GM12878 (cell line): ENCODE results near the gene MEN1. TPM values are rescaled to one million over a fixed set of nuclear protein-coding genes. Genes with fewer than 3 reads are reported as not detected.

Experiments
- ATF7 ChIP-seq: fragments of 450-650 bp; IDR thresholded peaks from 2 replicates; pipeline ENCODE4 v1.6.1; 2016; ENCODE audit warnings: low read depth, mild to moderate bottlenecking
- CBX5 ChIP-seq: sonication (generic); IDR thresholded peaks from 2 replicates; pipeline ENCODE4 v1.6.1; 2016; ENCODE audit warnings: low read depth, moderate library complexity, mild to moderate bottlenecking, inconsistent platforms
- CREM ChIP-seq: IDR thresholded peaks from 2 replicates; pipeline ENCODE4 v1.6.1; 2014; ENCODE audit warnings: antibody characterized with exemption, low read depth
- FOS ChIP-seq: IDR thresholded peaks from 3 replicates; pipeline ENCODE4 v1.6.1; 2011; ENCODE audit warnings: borderline replicate concordance; ENCODE audit not compliant: insufficient read length; ENCODE audit errors: extremely low read depth
- HDGF ChIP-seq: fragments of 450-650 bp; IDR thresholded peaks from 2 replicates; pipeline ENCODE4 v1.6.1; 2016; ENCODE audit warnings: antibody characterized with exemption
- HSF1 ChIP-seq: fragments of 150-350 bp; IDR thresholded peaks from 2 replicates; pipeline ENCODE4 v1.6.1; 2014; ENCODE audit warnings: mild to moderate bottlenecking, low read depth, low read length
- IKZF1 ChIP-seq: fragments of 450-650 bp; conservative IDR thresholded peaks from 2 replicates; pipeline ENCODE4 v1.6.1; 2017; ENCODE audit warnings: antibody characterized with exemption, mild to moderate bottlenecking
- MAX ChIP-seq: IDR thresholded peaks from 2 replicates; pipeline ENCODE4 v1.6.1; 2012; ENCODE audit warnings: low read depth, low read length, improper control_type of control experiment
- MLLT1 ChIP-seq: fragments of 450-650 bp; IDR thresholded peaks from 2 replicates; pipeline ENCODE4 v1.6.1; 2016; ENCODE audit warnings: mild to moderate bottlenecking
- NR2C2 ChIP-seq: IDR thresholded peaks from 2 replicates; pipeline ENCODE4 v1.6.1; 2011; ENCODE audit warnings: borderline replicate concordance, low read depth; ENCODE audit not compliant: control insufficient read depth, insufficient read length
- PAX5 ChIP-seq: IDR thresholded peaks from 2 replicates; pipeline ENCODE4 v1.6.1; 2011; ENCODE audit warnings: low read depth, low read length, borderline replicate concordance
- PML ChIP-seq: IDR thresholded peaks from 2 replicates; pipeline ENCODE4 v1.6.1; 2012; ENCODE audit warnings: low read length, inconsistent platforms
- RAD21 ChIP-seq: IDR thresholded peaks from 2 replicates; pipeline ENCODE4 v1.6.1; 2011; ENCODE audit warnings: mild to moderate bottlenecking, low read depth, low read length, moderate library complexity; ENCODE audit not compliant: insufficient read depth
- RELB ChIP-seq: fragments of 450-650 bp; IDR thresholded peaks from 2 replicates; pipeline ENCODE4 v1.6.1; 2017; ENCODE audit warnings: low read depth, mild to moderate bottlenecking, moderate library complexity
- SIX5 ChIP-seq: IDR thresholded peaks from 2 replicates; pipeline ENCODE4 v1.6.1; 2011; ENCODE audit warnings: mild to moderate bottlenecking, low read depth, low read length, moderate library complexity; ENCODE audit not compliant: severe bottlenecking
- SMAD1 ChIP-seq: fragments of 450-650 bp; IDR thresholded peaks from 2 replicates; pipeline ENCODE4 v1.6.1; 2018; ENCODE audit warnings: mild to moderate bottlenecking, low read depth; ENCODE audit not compliant: partially characterized antibody
- SMARCA5 ChIP-seq: fragments of 450-650 bp; IDR thresholded peaks from 2 replicates; pipeline ENCODE4 v1.6.1; 2017; ENCODE audit warnings: mild to moderate bottlenecking
- SP1 ChIP-seq: IDR thresholded peaks from one replicate; pipeline ENCODE4 v1.6.1; 2011; ENCODE audit warnings: low read depth, low read length
- TCF12 ChIP-seq: IDR thresholded peaks from 2 replicates; pipeline ENCODE4 v1.6.1; 2011; ENCODE audit warnings: low read depth, mild to moderate bottlenecking, low read length
- ZNF207 ChIP-seq: fragments of 450-650 bp; IDR thresholded peaks from 2 replicates; pipeline ENCODE4 v1.6.1; 2014; ENCODE audit warnings: antibody characterized with exemption, mild to moderate bottlenecking, borderline replicate concordance
- ZNF217 ChIP-seq: fragments of 450-650 bp; IDR thresholded peaks from 2 replicates; pipeline ENCODE4 v1.6.1; 2017; ENCODE audit warnings: antibody characterized with exemption, mild to moderate bottlenecking
- ZSCAN29 ChIP-seq: fragments of 450-650 bp; IDR thresholded peaks from 2 replicates; pipeline ENCODE4 v1.6.1; 2017; ENCODE audit warnings: mild to moderate bottlenecking, moderate library complexity
- polyA plus RNA-seq, 11 experiments: library from polyadenylated mRNA; depleted of rRNA in 4 of 11; unstranded in 6 of 11; stranded (reverse) in 5 of 11; fragments of >200 nt; fragmentation: Nextera tagmentation in 4 of 11; fragmentation: Illumina TruSeq in 1 of 11; extraction: Ambion mirVana in 4 of 11; extraction: Trizol in 1 of 11; gene quantifications; 1 replicate in 1 of 11; 2 replicates in 10 of 11; pipeline versions ENCODE4 v1.2.1 to v1.2.3, GENCODE V29; 2011 to 2016; ENCODE audit warnings: inconsistent platforms in 2 of 11, missing spikeins in 2 of 11, low read depth in 1 of 11
- total RNA-seq, 4 experiments: library from RNA; depleted of rRNA in 3 of 4; stranded (reverse); fragments of >200 nt in 3 of 4; fragmentation: Illumina TruSeq in 1 of 4; extraction: Trizol in 1 of 4; gene quantifications; 2 replicates each; pipeline versions ENCODE4 v1.2.1 to v1.2.3, GENCODE V29; 2013 to 2021
- TF ChIP-seq, protein P1 (sequence below): fragments of 450-650 bp; IDR thresholded peaks from 2 replicates; pipeline ENCODE4 v1.6.1; 2017; ENCODE audit warnings: mild to moderate bottlenecking

The MEN1 gene
- total and polyA plus RNA-seq, 10 of the 15 experiments (the other 5 are each of a cell fraction or from before 2014, with no cell fraction given), result 2.5 to 39.7 (median 20.7) TPM

DNA sequence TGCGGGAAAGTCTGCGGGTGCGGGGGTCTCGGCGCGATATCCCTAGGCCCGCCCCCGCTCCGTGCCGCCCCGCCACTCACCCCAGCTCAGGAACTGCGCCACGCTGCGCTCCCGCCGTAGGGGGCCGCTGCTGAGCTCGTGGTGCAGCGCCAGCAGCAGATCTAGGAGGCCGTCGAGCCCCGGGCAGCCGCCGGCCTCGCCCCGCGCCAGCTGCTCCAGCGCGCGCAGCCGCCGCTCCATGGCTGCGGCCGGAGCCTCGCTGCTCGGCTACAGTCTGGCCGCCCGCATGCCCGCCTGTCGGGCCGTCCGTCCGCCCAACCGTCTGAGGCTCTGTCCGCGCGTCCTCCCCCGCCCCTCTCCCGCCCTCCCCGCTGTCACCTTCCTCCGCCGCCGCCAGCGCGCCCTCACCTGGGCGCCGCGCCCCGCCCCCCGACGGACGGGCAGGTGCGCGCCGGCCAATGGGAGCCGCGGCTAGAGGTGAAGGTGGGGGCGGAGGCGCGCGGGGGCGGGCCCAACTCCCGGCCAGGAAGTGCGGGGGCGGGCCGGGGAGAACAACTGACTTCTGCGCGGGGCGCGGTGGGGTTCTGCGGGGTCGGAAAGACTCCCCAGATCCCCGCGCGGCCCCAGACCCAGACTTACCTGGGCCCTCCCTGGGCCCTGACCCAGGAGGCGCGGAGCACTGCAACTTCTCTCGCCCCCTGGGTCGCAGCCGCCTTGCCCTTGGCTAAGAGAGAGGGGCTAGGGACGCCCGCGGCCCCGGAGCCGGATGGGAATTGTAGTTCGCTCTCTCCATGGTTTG, 34.2 kb upstream of the MEN1 start, which contains the start of gene CDC42BPG (continued):
- TF ChIP-seq CREM (no peak), MAX (peak; percentile 28; the same call in 1 of the 2 replicates), HSF1 (no peak), PML (no peak), SIX5 (peak; percentile 47), NR2C2 (no peak), ZNF217 (no peak), SMAD1 (no peak), SMARCA5 (peak; percentile 88), CBX5 (no peak), HDGF (no peak), ZNF207 (no peak), MLLT1 (no peak), PAX5 (no peak), ATF7 (no peak), SP1 (no peak), RAD21 (peak; percentile 43; the same call in 1 of the 2 replicates), TCF12 (no peak), IKZF1 (peak; percentile 95), ZSCAN29 (no peak), RELB (no peak), FOS (no peak)
- TF ChIP-seq, protein P1, sequence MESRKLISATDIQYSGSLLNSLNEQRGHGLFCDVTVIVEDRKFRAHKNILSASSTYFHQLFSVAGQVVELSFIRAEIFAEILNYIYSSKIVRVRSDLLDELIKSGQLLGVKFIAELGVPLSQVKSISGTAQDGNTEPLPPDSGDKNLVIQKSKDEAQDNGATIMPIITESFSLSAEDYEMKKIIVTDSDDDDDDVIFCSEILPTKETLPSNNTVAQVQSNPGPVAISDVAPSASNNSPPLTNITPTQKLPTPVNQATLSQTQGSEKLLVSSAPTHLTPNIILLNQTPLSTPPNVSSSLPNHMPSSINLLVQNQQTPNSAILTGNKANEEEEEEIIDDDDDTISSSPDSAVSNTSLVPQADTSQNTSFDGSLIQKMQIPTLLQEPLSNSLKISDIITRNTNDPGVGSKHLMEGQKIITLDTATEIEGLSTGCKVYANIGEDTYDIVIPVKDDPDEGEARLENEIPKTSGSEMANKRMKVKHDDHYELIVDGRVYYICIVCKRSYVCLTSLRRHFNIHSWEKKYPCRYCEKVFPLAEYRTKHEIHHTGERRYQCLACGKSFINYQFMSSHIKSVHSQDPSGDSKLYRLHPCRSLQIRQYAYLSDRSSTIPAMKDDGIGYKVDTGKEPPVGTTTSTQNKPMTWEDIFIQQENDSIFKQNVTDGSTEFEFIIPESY, result no peak
